H1 (cell line): ENCODE results near the gene UGT1A7. TPM values are rescaled to one million over a fixed set of nuclear protein-coding genes. Genes with fewer than 3 reads are reported as not detected.

Source experiments
- SP2 ChIP-seq: IDR thresholded peaks from 2 replicates; pipeline ENCODE4 v1.6.1; 2012; ENCODE audit warnings: mild to moderate bottlenecking, low read length, inconsistent platforms
- TAF7 ChIP-seq: optimal IDR thresholded peaks from 2 replicates; pipeline ENCODE3; 2011; ENCODE audit warnings: low read depth, mild to moderate bottlenecking, inconsistent platforms, low read length, moderate library complexity, borderline replicate concordance
- polyA plus RNA-seq, 7 experiments: library from polyadenylated mRNA; depleted of rRNA in 3 of 7; stranded (reverse) in 5 of 7; unstranded in 2 of 7; fragments of >200 nt in 5 of 7; fragments of 200-250 nt in 2 of 7; gene quantifications; 1 replicate in 5 of 7; 2 replicates in 1 of 7; 4 replicates in 1 of 7; pipeline versions ENCODE4 v1.2.1 to v1.2.3, GENCODE V29; 2011 to 2013; ENCODE audit warnings: missing spikeins in 2 of 7, mixed read lengths in 2 of 7
- total RNA-seq: library from RNA; stranded (reverse); fragmentation: NEBNext Ultra II Directional; extraction: Animal tissue kit (Norgen Biotek cat#: 25700); gene quantifications from 2 replicates; pipeline ENCODE4 v1.2.1, GENCODE V29; 2021

The UGT1A7 gene
- total and polyA plus RNA-seq, 2 of the 8 experiments (the other 6 are each of a cell fraction or from before 2014, with no cell fraction given), result not detected

GRCh38 chr2:233714121-233714520, 32.4 kb downstream of the UGT1A7 start (continued):
- TF ChIP-seq TAF7, result no peak
- TF ChIP-seq SP2, result no peak
